Stimulated activated memory B cell treated with anti-CD40 and anti-IgM and Interleukin-4, amounts not matched to agents 10 μg/mL and 1 μg/mL and 100 μg/mL, for 72 hours (primary cell): Measurements from ENCODE around the gene FAM170B.
A peak's percentile ranks its signal among the peaks of the same experiment; 100 is the strongest.

Experiments
- ATAC-seq: fragments of 150-1000 bp; cut with Tn5 transposase; 2 replicates; pipeline ENCODE4 v1.10.0; 2021
- H3K27ac Mint-ChIP-seq: one replicate; pipeline ENCODE4 v1.8.0; 2022; ENCODE audit warnings: mild to moderate bottlenecking, mixed read lengths
- H3K27me3 Mint-ChIP-seq: one replicate; pipeline ENCODE4 v1.8.0; 2022; ENCODE audit warnings: mixed read lengths
- H3K36me3 Mint-ChIP-seq: one replicate; pipeline ENCODE4 v1.8.0; 2022; ENCODE audit warnings: mixed read lengths
- H3K4me1 Mint-ChIP-seq: one replicate; pipeline ENCODE4 v1.8.0; 2022; ENCODE audit warnings: mixed read lengths
- H3K4me3 Mint-ChIP-seq: one replicate; pipeline ENCODE4 v1.8.0; 2022; ENCODE audit warnings: mild to moderate bottlenecking, moderate library complexity, mixed read lengths
- H3K9me3 Mint-ChIP-seq: one replicate; pipeline ENCODE4 v1.8.0; 2022; ENCODE audit warnings: mixed read lengths

FAM170B gene

DNA sequence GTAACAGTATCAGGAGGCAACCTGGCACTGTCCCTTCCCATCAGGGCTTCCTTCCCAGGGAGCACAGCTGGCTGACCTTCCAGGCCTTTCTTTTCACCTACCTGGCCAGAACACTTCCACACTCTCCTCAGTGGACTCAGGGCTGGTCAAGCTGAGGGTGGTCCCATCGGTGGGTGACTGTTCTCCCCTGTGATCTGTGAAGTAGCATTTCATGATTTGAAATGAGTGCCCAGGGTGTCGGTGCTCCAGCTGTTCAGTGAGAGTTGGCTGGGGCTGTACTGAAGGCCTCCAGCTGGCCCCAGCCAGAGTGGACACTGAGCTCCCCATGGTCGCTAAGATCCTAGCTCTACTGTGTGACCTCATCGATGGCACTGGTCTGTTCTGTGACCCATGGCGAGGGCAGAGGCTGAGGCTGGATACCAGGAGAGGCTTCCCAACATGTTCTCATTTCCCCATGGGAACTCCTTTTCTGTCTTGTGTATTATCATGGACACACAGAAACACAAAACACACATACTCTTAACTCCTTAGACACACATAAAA is at the start of gene FAM170B:
Gene FAM170B, minus strand, starts transcription at position 316 of the 543 bp plus-strand sequence. Its CDS starts 103 bp downstream, at position 213.
- no peak within 1 kb of the TSS for H3K4me3 Mint-ChIP-seq
- H3K27me3 Mint-ChIP-seq = peaks cover 13% of the 10 kb centered on the region
- H3K36me3 Mint-ChIP-seq = no peaks in the 10 kb centered on the region
- ATAC-seq = no peak
- peaks cover 24% of the 10 kb centered on the region for H3K4me1 Mint-ChIP-seq
- no peak within 1 kb of the TSS for H3K27ac Mint-ChIP-seq
- H3K9me3 Mint-ChIP-seq = no peaks in the 10 kb centered on the region

DNA sequence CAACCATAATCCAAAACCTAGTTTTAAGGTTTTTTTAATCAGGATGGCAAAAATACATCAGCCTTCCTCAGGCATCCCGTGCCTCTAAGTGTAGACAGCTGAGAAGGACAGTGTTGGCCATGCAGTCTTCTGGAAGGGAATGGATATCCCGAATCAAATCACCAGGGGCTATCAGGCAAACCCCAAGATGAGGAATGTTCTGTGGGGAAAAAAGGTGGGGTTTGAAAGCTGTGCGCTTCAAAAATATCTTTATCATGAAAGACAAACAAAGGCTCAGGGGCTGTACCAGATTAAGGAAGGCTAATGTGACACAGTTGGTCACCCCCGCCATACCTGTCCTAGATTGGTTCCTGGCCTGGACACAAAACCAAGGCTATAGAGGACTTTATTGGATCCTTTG is 49.0 kb upstream of the FAM170B start:
- no peaks in the 10 kb centered on the region for H3K27me3 Mint-ChIP-seq
- peak overlapping the region; percentile 99 for H3K27ac Mint-ChIP-seq
- H3K4me3 Mint-ChIP-seq = no peak overlapping the region
- H3K9me3 Mint-ChIP-seq = no peaks in the 10 kb centered on the region
- ATAC-seq = no peak
- H3K4me1 Mint-ChIP-seq = peaks cover 95% of the 10 kb centered on the region
- peaks cover 41% of the 10 kb centered on the region for H3K36me3 Mint-ChIP-seq

DNA sequence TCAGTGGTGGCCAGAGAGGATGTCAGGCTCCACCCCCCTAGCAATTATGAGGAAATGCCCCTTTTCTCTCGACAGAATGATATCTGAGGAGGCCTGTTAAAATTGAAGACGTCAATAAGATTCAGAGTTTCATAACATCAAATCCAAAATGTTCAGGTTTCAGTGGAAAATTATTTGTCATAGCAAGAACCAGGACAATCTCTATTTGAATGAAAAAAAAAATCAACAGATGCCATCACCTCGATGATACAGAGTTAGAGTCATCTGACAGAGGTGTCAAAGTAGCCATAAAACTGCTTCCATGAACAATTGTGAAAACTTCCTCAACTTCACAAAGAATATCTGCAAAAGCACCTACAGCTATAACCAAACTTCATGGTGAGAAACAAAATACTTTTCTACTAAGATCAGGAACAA is 46.6 kb upstream of the FAM170B start:
- ATAC-seq = no peak

DNA sequence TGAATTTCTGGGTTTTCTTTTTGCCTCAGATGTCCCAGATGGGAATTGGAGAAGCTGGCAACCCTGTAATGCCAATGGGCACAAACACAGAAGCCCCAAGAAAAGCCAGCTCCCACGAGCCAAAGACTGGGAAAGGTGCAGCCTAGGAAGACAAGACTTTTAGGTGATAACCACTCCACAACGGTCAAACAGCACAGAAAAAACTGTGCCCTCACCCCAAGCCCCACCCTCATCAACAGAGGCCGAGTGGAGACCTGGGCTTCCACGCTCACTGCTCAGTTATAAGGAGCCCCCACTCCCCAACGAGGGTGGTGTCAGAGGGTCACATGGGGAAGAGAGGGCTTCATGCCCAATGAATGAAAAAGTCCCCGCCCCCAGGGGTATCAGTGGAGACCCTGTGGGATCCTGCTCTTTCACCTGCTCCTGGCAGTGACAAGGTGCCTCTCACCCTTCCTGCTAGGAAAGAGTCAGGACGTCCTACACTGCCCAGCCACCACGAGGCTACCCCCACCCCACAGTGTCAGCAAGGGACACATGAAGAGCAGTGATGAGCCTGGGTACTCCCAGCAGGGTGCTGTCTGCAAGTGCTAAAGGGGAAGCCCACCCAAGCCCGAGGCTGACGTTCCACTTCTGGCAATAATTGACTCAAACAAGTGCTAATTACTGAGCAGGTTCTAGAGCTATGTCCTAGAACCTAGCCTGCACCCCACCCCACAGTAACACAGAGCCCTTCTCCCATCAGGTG is 46.0 kb upstream of the FAM170B start:
- H3K36me3 Mint-ChIP-seq = peaks cover 35% of the 10 kb centered on the region

More for the DNA sequence above, 46.6 kb upstream of the FAM170B start:
- H3K36me3 Mint-ChIP-seq = peaks cover 34% of the 10 kb centered on the region
- H3K27me3 Mint-ChIP-seq = no peaks in the 10 kb centered on the region
- H3K4me3 Mint-ChIP-seq = peak overlapping the region; percentile 24
- peaks cover 99% of the 10 kb centered on the region for H3K4me1 Mint-ChIP-seq
- peak overlapping the region; percentile 99 for H3K27ac Mint-ChIP-seq
- no peaks in the 10 kb centered on the region for H3K9me3 Mint-ChIP-seq

DNA sequence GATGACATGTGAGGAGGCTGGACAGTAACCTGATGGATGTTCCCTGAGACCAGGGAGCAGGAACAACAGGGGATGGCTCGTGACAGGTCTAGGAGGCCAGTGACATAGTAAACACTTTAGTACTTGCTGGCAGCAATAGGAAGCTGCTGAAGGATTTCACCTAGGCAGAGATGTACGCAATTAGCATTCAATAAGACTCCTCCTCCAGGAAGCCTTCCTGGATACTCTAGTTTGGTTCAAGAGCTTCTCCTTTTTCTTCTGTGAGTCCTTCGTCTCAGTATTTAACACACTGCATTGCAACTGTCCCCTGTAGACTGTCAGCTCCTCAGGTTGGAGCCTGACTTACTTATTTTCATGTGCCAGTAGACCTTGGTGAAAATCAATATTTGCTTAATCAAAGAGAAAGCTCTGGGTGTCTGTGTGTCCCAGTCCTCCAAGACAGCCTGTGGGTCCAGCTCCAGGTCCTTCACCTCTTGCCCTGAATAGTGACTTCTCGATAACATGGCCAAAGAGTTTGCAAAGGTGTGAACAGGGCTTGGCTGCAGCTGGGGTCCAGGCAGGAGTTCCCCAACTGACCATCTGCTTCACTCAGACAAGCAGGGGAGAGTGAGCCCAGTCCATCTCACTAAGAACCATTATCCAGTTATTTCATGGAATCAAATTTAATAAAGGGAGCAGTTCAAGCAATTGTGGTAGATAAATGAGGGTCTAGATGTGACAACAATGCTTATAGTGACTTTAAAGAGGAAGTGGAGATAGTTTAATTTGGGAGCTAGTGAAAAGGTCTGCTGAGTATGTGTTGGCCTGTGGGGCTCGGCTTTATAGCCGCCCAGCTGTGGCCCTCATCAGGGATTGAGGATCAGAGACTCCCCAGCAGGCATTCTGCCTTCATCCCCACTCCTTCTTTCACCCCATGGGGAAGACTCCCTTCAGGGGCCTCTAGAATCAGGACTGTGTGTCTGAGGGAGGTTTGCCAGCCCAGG is 45.0 kb upstream of the FAM170B start:
- Mint-ChIP-seq H3K9me3 (no peaks in the 10 kb centered on the region), H3K36me3 (peaks cover 34% of the 10 kb centered on the region), H3K27ac (peak overlapping the region; percentile 99), H3K27me3 (no peaks in the 10 kb centered on the region), H3K4me1 (peaks cover 99% of the 10 kb centered on the region), H3K4me3 (peak overlapping the region; percentile 37)
- ATAC-seq = no peak

More for the DNA sequence above, 46.0 kb upstream of the FAM170B start:
- Mint-ChIP-seq H3K9me3 (no peaks in the 10 kb centered on the region), H3K27ac (peak overlapping the region; percentile 99), H3K4me3 (peak overlapping the region; percentile 24), H3K27me3 (no peaks in the 10 kb centered on the region), H3K4me1 (peaks cover 99% of the 10 kb centered on the region)
- peak; percentile 50 for ATAC-seq

DNA sequence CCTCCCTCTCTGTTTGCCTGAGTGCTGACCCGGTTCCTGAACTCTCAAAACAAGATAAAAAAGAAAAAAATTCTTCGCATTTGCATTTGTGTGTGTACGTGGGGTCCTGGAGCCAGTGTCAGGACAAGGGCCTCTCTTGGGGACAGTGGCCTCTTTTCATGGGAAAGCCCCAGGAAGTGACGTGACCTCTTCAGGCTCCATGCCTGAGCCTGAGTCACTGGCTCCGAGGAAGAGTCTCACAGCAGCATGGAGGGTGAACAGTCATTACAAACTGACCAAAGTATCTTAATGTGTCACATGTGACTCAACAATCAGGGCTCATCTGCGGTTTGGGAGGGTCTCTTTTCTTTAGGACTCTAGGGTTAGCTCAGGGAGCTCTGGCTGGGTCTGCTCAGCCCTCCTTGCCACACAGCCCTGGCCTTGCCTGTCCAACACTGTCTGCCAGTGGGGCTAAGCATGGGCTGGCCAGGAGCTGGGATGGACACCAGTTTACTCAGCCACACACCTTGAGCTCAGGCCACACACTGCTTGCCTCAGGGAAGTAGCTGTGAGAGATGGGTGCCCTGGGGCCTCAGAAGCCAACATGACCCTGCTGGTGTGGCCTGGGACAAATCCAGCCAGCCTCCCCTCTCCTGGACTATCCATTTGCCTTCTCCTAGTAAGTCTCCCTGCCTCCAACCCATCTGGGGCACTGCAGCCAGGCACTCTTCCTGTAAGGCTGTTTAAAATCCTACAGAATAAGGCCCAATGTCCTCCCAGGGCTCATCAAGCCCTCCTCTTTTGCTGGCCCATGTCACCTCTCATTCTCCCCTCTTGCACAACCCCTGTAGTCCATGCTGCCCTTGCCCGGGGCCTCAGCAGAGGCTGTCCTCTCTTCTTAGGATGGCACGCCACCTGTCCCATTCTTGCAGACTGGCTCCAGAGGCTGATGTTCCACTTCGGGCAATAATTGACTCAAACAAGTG is 43.9 kb upstream of the FAM170B start:
- Mint-ChIP-seq H3K4me3 (peak overlapping the region; percentile 74), H3K27ac (peak overlapping the region; percentile 99), H3K27me3 (no peaks in the 10 kb centered on the region), H3K9me3 (no peaks in the 10 kb centered on the region), H3K4me1 (peaks cover 100% of the 10 kb centered on the region), H3K36me3 (peaks cover 36% of the 10 kb centered on the region)
- ATAC-seq = peak; percentile 88

DNA sequence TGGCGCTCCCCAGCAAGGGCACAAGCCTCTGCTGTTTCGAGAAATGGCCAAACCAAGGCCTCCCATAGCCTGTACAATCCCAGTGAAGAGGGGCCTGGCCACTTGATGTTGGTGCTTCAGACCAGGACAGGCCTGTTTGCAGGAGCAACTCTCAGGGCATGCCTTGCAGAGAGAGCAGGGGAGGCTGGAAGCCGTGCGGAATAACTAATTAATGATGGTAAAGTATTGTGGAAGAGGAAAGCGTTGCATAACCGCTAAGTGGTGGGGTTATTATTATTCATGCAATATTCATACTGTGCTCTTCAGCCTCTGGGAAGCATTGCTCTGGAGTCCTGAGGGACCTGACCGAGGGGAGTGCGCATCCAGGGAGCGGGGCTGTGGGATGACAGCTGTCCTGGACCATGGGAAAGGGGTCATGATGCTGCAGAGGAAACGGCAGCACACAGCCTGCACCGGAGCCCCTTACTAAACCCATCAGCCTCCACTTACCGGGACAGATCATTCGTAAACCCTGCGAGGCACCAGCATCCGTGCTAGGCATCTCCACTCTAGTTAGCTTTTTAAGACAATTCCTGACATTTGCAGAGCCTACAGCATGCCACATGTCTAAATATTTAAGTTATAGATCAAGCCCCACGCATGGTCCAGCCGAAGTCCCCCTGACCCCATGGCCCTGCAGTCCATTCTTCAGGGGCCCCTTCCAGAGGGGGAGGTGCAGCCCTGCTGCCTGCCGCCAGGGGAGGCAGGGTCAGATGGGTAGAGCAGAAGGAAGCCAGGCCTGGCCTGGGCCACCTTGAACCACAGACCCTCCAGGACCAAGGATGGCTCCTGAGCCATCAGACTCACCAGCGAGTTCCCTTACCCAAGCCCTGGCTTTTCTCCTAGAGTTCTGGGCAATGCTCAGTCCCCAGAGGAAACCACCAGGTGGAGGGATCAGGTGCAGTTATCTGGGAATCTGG is 42.8 kb upstream of the FAM170B start:
- ATAC-seq = no peak
- Mint-ChIP-seq H3K4me3 (peak overlapping the region; percentile 13), H3K27ac (peak overlapping the region; percentile 99), H3K27me3 (no peaks in the 10 kb centered on the region), H3K36me3 (peaks cover 28% of the 10 kb centered on the region), H3K4me1 (peaks cover 100% of the 10 kb centered on the region), H3K9me3 (no peaks in the 10 kb centered on the region)

DNA sequence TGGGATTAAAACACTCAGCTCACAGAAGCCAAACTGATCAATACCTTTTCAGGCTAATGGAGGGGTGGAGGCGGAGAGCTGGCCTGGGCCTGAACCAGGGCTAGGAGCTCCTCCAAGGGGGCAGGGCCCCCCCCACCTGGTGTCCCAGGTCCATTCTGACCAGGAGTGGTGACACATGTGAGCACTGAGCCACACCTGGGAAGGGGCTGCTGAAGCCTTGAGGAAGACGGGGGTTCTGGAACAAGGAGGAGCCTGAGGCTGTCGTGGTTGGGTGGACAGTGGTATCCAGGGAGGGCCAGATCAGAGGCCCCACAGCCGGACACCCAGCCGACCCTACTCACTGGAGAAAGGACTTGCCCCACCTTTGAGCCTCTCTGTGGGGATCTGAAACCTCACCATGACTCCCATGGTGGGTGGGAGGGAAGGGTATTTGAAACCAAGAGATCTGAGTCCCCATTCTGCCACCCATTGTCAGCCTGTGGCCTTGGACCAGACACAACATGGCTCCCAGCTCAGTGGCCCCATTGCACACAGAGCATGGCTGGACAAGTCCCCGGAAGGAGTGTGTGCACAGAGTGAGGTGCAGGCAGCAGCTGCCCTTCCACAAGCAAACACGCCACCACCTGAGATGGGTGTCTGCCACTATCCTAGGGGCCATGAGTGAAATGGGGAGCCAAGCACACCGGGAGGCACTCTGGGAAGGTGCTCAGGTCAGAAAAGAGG is 41.9 kb upstream of the FAM170B start:
- H3K27me3 Mint-ChIP-seq = no peaks in the 10 kb centered on the region
- H3K4me3 Mint-ChIP-seq = no peak overlapping the region
- no peaks in the 10 kb centered on the region for H3K9me3 Mint-ChIP-seq
- H3K4me1 Mint-ChIP-seq = peaks cover 100% of the 10 kb centered on the region
- H3K27ac Mint-ChIP-seq = peak overlapping the region; percentile 99
- peaks cover 22% of the 10 kb centered on the region for H3K36me3 Mint-ChIP-seq
- ATAC-seq = no peak

DNA sequence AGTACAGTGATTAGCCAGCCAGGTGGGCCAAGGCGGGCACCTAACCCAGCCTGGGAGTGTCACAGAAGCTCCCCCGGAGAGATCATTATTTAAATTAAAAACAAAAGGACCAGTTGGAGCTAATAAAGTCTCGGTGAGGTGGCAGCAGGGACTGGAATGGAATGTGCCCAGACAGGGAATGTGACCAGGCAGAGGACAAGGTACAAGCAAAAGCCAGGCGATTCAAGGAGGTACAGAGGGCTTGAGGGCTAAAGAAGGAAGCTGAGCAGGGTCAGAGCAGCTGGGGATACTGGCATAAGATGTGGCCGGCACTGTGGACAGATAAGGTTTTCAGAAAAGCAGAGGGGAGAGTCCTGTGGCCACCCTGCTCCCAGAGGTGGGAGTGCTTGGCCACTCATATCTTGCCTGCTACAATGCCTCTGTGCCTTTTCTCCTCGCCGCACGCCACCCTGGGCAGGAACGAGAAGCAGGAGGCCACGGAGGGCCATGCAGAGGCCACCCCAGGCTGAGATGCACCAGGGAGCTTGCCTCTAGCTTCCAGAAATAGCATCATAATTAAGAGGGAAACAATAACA is 41.2 kb upstream of the FAM170B start:
- no peak for ATAC-seq
- Mint-ChIP-seq H3K36me3 (peaks cover 19% of the 10 kb centered on the region), H3K4me3 (no peak overlapping the region), H3K27ac (peak overlapping the region; percentile 99), H3K27me3 (no peaks in the 10 kb centered on the region), H3K4me1 (peaks cover 100% of the 10 kb centered on the region), H3K9me3 (no peaks in the 10 kb centered on the region)

DNA sequence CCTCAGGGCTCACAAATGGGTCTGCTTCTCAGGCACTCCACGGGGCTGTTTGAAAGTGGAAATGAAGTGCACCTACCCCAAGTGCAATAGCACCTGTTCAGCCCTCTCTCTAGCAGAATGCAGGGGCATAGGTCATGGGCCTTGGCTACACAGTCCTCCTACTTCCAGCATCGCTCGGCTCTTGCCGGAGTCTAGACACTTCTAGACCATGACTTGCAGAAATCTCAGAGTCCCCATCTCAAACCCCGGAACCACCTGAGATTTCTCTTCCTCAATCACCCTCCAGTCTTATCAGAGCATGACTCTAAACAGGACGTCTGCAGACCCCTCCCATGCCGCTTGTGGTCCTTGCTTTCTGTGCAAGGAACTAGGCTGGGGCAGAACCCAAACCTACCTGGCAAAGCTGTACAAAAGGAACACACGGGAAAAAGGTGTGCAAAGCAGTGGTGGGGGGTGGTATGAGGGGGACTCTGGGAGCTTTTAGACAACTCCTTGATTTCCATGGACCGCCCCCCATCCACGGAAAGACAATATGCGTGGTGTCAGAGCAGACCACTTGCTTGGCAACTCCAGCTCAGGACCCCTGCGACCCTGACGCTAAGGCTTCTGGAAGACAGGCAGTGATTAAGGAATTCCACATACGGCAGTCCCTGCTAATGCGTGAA is 40.6 kb upstream of the FAM170B start:
- H3K36me3 Mint-ChIP-seq = peaks cover 19% of the 10 kb centered on the region
- peak; percentile 68 for ATAC-seq
- no peak overlapping the region for H3K4me3 Mint-ChIP-seq
- peak overlapping the region; percentile 99 for H3K27ac Mint-ChIP-seq
- H3K4me1 Mint-ChIP-seq = peaks cover 100% of the 10 kb centered on the region
- no peaks in the 10 kb centered on the region for H3K27me3 Mint-ChIP-seq
- no peaks in the 10 kb centered on the region for H3K9me3 Mint-ChIP-seq

DNA sequence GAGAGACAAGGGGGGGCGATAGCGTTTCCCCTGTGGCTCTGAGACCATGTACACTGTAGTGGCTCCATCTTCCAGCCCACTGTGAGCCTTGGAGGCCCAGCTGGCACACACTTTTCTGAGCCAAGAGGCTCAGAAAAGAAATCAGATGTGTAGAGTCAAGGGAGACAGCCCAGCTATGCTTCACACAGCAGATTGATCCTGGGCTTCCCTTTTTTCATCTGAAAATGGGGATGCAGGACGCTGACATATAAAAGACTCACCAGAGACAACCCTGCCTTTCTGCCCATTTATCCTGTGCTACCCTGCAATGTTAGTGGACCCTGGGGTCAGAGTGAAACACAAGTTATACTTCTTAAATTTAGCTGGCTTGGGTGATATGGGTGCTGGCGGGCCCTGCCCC is 40.0 kb upstream of the FAM170B start:
- no peak overlapping the region for H3K4me3 Mint-ChIP-seq
- H3K4me1 Mint-ChIP-seq = peaks cover 100% of the 10 kb centered on the region
- ATAC-seq = no peak
- peak overlapping the region; percentile 99 for H3K27ac Mint-ChIP-seq
- H3K36me3 Mint-ChIP-seq = peaks cover 19% of the 10 kb centered on the region
- H3K27me3 Mint-ChIP-seq = no peaks in the 10 kb centered on the region
- H3K9me3 Mint-ChIP-seq = no peaks in the 10 kb centered on the region

DNA sequence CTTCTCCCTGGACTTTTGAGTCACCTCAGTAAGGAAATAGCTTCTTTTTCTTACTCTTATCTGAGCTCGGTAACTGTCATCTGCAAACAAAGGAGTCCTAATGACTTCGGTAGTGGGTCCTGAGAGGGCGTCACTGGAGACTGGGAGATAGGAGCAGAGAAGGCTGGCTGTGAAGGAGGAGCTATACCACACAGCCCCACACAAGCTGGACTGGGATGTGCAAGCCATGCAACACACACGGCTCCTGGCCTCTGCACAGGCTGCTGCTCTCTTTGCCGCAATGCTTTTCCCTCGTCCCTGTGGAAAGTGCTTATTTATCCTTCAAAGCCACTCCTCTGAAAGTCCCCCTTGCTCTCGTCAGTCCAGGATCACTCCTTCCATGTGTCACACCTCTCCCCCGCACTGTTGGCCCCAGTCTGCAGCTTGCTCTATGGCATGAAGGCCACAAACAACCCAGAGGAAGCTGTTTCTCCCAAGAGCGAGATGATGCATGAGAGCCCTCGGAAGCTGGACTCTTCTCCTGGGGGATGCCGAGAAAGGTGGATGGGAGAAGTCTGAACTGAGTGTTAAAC is 39.5 kb upstream of the FAM170B start:
- H3K4me3 Mint-ChIP-seq = peak overlapping the region; percentile 26
- H3K4me1 Mint-ChIP-seq = peaks cover 99% of the 10 kb centered on the region

More for the DNA sequence above, 39.5 kb upstream of the FAM170B start:
- H3K27me3 Mint-ChIP-seq = no peaks in the 10 kb centered on the region
- no peaks in the 10 kb centered on the region for H3K9me3 Mint-ChIP-seq
- ATAC-seq = no peak
- peak overlapping the region; percentile 99 for H3K27ac Mint-ChIP-seq
- peaks cover 21% of the 10 kb centered on the region for H3K36me3 Mint-ChIP-seq
